ENCODE results near the gene SMPDL3A.

DNA sequence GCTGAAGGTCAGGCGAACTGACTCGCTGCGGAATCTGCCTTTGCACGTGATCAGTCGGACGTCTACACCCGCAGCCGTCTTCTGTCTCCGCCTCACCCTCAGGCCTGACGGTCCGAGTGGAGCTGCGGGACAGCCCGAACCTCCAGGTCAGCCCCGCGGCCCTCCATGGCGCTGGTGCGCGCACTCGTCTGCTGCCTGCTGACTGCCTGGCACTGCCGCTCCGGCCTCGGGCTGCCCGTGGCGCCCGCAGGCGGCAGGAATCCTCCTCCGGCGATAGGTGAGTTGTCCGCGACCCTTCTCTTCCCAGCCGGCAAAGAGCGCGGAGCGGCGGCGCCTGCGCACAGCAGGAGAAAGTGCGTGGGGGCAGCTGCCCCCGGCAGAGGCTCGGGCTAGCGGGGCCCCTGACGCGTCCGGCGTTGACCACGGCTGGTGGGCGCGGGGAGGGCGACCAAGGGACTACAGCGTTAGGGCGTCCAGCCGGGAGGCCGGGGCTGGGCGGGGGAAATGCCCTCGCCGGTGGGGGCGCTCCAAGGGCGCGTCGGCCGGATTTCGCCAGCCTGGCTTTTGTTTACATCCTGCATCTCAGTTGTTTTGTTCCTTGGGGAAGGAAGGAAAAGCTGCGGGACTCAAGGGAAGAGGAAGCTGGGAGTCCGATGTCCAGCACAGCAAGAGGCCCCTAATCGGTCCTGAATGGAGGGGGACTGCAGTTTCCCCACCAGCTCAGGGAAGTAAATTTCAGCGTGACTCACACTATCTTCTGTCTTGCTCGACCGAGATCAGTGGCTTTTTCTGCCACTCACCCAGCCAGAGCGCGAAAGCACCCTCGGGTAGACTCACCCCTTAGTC, at the start of gene SMPDL3A:
- TF ChIP-seq, protein P1, sequence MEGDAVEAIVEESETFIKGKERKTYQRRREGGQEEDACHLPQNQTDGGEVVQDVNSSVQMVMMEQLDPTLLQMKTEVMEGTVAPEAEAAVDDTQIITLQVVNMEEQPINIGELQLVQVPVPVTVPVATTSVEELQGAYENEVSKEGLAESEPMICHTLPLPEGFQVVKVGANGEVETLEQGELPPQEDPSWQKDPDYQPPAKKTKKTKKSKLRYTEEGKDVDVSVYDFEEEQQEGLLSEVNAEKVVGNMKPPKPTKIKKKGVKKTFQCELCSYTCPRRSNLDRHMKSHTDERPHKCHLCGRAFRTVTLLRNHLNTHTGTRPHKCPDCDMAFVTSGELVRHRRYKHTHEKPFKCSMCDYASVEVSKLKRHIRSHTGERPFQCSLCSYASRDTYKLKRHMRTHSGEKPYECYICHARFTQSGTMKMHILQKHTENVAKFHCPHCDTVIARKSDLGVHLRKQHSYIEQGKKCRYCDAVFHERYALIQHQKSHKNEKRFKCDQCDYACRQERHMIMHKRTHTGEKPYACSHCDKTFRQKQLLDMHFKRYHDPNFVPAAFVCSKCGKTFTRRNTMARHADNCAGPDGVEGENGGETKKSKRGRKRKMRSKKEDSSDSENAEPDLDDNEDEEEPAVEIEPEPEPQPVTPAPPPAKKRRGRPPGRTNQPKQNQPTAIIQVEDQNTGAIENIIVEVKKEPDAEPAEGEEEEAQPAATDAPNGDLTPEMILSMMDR (IDR thresholded peaks at IDR 0.05; ENCODE audit: extremely low read depth in 1 of 2, insufficient read depth in 1 of 2, low read depth in 1 of 2, low read length in 2 of 2) = peak; percentile 35 to 55
- TF ChIP-seq EZH2 (IDR thresholded peaks at IDR 0.05; ENCODE audit: borderline replicate concordance, low read depth, low read length, severe bottlenecking) = no peak
- no peak for TF ChIP-seq JUN (IDR thresholded peaks at IDR 0.05; ENCODE audit: borderline replicate concordance, insufficient read depth, insufficient read length, low read depth)
- TF ChIP-seq POLR2A (IDR thresholded peaks at IDR 0.05; ENCODE audit: low read depth, low read length) = peak; percentile 9
- TF ChIP-seq POLR2AphosphoS5 (IDR thresholded peaks at IDR 0.05; ENCODE audit: insufficient read depth, low read depth, low read length) = peak; percentile 41
- TF ChIP-seq MYC (IDR thresholded peaks at IDR 0.05; ENCODE audit: low read depth, low read length) = no peak

All from endothelial cell of umbilical vein (primary cell).